ENCODE results near the gene GRK3. TPM values are rescaled to one million over a fixed set of nuclear protein-coding genes. Genes with fewer than 3 reads are reported as not detected.

Gene GRK3
- total and polyA plus RNA-seq, 10 of the 15 experiments (the other 5 are each of a cell fraction or from before 2014, with no cell fraction given): 3.1 to 35.1 (median 14.7) TPM

- CTCF ChIA-PET: no interaction called here
Measured at GRCh38 chr22:25680051-25680450, 115.6 kb downstream of the GRK3 start.

More at GRCh38 chr22:25680051-25680450, 115.6 kb downstream of the GRK3 start:
- Histone ChIP-seq H3K9me3 (replicated peaks; ENCODE audit: control insufficient read depth, insufficient read depth, low read length) (no peaks in the 10 kb centered on the region), H3K4me2 (ENCODE audit: control insufficient read depth, insufficient read depth) (no peak overlapping the region), H3K27ac (ENCODE audit: control insufficient read depth, insufficient read depth) (no peak overlapping the region), H3K36me3 (ENCODE audit: control insufficient read depth in 2 of 2, insufficient read depth in 2 of 2, low read length in 1 of 2) (peaks cover 6 to 9% of the 10 kb centered on the region in 2 experiments), H3K27me3 (replicated peaks in 1 of 2; ENCODE audit: control insufficient read depth in 2 of 2, insufficient read depth in 2 of 2, low read length in 1 of 2) (no peaks in the 10 kb centered on the region), H3K4me3 (no peak overlapping the region), H3K79me2 (ENCODE audit: control insufficient read depth, insufficient read depth, low read length) (no peaks in the 10 kb centered on the region), H2AFZ (ENCODE audit: control insufficient read depth, low read depth, low read length) (no peak overlapping the region), H4K20me1 (ENCODE audit: control insufficient read depth, insufficient read depth) (no peaks in the 10 kb centered on the region), H3K9ac (ENCODE audit: control insufficient read depth, insufficient read depth, low read length) (no peak overlapping the region), H3K4me1 (ENCODE audit: control insufficient read depth, insufficient read depth, low read length) (no peaks in the 10 kb centered on the region)
- intact Hi-C loops (cut with micrococcal nuclease; ENCODE audit: unreplicated experiment): no loop called here
- in situ Hi-C loops (cut with MboI): no loop called here
- TF ChIP-seq GABPA (IDR thresholded peaks at IDR 0.05; ENCODE audit: low read depth) (no peak), CREB1 (IDR thresholded peaks at IDR 0.05; ENCODE audit: low read depth) (no peak), BHLHE40 (IDR thresholded peaks at IDR 0.05; ENCODE audit: borderline replicate concordance in 1 of 2, low read depth in 2 of 2, low read length in 1 of 2) (no peak), JUND (IDR thresholded peaks at IDR 0.05; ENCODE audit: low read depth, low read length) (no peak), BCL3 (IDR thresholded peaks at IDR 0.05; ENCODE audit: borderline replicate concordance, insufficient read depth, low read depth, low read length, poor library complexity, severe bottlenecking) (no peak), RELA (IDR thresholded peaks at IDR 0.05; ENCODE audit: borderline replicate concordance, partially characterized antibody) (no peak), IKZF2 (IDR thresholded peaks at IDR 0.05) (no peak), MTA3 (IDR thresholded peaks at IDR 0.05; ENCODE audit: borderline replicate concordance, low read length) (no peak), EED (IDR thresholded peaks at IDR 0.05; ENCODE audit: low read depth) (no peak), SRF (IDR thresholded peaks at IDR 0.05; ENCODE audit: low read depth in 2 of 2, low read length in 2 of 2) (no peak), ETV6 (conservative IDR thresholded peaks at IDR 0.05 in 1 of 2, IDR thresholded peaks at IDR 0.05 in 1 of 2; ENCODE audit: borderline replicate concordance in 1 of 2, low read depth in 1 of 2) (no peak), NFYA (IDR thresholded peaks at IDR 0.05; ENCODE audit: borderline replicate concordance, low read depth, low read length) (no peak), ZNF24 (IDR thresholded peaks at IDR 0.05) (no peak)
- ChIA-PET RAD21 (ENCODE audit: unreplicated experiment) (no interaction called here), POLR2A (no interaction called here), SMC1A (ENCODE audit: uncharacterized antibody, unreplicated experiment) (interaction anchor here (0.9 to 2.5 kb wide), 3 partner anchors 9 to 14 kb away, joined by 3 to 7 read pairs (median 3); no protein-coding TSS in a partner anchor)
- FAIRE-seq: no peak
- DNase-seq (ENCODE audit: low read depth, low spot score): no peak
- ATAC-seq: no peak
- 78% methylated on average over 2 of the region's 2 CpGs for WGBS (ENCODE audit: insufficient coverage, insufficient replicate concordance, low lambda C conversion rate, missing lambda C conversion rate)
- TSS peak; percentile 10 for BruUV-seq (replicated peaks)

Data from GM12878 (cell line).